ENCODE data around the gene ARSG.
A peak's percentile ranks its signal among the peaks of the same experiment; 100 is the strongest.
"Not testable (repeated sequence)": the region's sequence is repeated elsewhere in the genome, so short reads cannot be mapped to it uniquely, and the experiment has no call there.

Gene ARSG

DNA sequence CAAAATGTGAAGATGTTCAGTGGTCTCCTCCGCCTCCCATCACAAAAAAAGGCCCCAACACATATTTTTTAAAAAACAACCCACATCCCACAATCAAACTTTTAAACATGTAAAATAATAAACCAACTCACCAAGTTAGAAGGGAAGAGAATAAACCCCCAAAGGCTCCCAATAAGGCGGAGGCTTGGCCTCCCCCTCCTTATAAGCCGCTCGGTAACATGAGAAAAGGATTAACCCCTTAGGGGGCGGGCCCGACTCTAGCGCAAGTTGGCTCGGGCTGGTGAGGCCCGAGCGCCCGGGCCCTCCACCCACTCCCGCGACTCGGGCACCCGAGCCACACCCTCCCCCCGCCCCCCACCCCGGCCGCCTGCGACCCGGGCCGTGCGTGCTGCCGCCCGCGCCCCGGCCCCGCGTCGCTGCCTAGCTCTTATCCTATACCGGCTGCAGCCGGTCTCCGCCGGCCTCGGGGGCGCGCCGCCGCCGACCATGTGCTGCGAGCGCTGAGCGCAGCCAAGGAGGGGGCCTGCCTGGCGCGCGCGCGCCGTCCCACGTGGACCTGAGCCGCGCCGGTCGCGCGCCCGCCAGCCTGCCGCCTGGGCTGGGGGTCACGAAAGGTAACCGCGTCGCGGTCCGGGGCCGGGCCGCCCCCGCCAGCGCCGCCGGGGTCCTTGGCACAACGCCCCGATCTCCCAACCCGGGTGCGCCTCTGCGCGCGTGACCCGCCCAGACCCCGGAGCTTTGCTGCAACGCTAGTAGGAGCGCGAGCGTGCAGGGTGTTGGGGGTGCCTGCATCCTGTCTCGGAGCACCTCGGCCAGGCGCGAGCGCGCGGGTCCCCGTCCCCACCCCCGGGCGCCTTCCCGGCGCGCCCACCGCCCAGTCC is at the start of gene ARSG, which contains the start of gene SLC16A6:
TSS of gene ARSG (plus strand) at position 541 of the 881 bp plus-strand sequence. CDS start 15,999 bp downstream, outside the sequence.
TSS of gene SLC16A6 (minus strand) at position 173 of the 881 bp plus-strand sequence. CDS start 12,807 bp downstream, outside the sequence.
- DNase-seq: peak; percentile 12

DNA sequence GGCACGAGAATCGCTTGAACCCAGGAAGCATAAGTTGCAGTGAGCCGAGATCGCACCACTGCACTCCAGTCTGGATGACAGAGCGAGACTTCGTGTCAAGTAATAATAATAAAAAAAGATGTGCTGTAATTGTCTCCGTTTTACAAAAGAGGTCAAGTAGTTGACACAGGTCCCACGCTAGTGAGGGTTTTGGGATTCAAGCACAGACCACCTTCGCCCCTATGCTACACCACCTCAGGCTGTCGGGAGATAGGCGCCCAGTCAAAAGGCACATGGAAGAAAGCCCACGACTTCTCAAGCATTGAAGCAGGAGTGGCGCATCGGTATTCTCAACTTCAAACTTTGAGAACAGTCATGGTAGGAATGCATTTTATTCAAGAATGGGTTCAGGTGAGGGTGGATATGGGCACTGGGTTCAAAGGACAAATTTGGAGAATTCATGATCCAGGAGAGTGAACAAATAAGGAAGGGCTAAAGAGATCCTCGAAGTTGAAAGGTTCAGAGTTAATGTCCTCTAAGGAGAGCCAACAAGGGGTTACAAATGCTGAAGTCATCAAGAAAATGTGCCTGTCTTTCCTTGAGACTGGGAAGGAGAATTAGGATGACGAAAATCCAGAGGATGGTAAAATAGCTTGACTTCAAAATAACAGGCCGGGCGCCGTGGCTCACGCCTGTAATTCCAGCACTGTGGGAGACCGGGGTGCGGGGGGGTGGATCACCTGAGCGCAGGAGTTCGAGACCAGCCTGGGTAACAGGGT is 44.8 kb upstream of the ARSG start:
- DNase-seq: no peak

DNA sequence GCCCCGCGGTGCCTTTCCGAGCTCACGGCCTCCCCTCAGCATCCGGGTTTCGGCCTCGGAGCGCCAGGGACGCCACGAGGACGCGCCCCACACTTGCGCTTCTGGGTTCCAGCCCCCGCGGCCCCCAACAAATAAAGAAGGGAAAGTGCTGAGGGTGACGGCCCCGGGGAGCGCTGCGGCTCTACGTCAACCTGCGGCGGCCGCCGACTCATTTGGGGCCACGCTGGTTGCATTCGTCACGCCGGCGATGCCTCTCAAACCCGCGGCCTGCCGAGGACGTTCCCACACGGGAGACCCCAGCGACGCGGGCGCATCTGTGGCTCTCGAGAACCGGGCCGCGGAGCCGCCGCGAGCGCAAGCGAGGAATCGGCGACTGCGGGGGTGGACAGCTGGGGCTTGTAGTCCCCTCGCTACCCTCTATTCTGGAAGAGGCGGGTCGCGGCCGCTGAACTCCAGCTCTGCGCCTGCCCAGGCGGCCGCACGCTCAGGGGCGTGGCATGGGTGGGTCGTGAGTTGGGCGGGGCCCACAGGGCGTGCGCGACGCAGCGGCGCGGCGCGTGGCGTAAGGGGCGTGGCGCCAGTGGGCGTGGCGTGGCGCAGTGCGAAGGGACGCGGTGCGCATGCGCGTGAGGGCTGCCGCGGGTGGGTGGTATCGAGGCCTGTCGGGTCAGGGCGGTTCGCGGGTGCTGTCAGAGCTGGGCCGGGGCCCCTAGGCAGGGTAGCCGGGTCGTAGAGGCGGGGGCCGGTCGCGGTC is 43.7 kb upstream of the ARSG start, which contains the start of gene AMZ2:
TSS of gene AMZ2 (plus strand) at position 599 of the 754 bp plus-strand sequence. CDS start 2,145 bp downstream, outside the sequence.
- peak; percentile 95 for DNase-seq

DNA sequence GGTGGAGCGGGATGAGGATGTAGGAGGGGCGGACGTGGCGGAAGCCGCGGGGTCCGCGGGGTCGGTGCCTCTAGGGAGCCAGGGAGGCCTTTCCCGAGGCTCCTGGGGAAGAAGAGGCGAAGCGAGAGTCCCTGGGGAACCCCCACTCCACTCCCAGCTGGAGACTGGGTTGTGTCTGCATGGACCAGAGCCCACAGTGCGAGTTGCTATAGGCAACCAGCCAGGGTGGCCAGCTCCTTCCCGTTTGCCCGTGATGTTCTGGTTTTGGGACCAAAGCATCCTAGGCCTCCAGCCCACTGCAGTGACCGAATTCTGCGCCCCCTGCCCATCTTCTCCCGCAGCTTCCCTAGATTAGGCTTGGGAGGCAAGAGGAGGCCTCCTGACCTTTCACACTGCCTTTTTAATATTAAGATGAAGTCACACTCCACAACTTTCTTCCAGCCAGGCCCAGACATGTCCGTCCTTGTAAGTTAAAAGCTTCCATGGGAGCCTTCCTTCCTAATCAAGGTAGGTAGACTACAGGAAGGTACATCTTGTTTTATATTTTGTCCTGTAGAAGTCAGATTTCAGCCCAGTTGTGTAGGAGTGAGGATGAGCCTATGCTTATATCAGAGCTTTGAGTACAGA is 43.0 kb upstream of the ARSG start:
- no peak for DNase-seq

DNA sequence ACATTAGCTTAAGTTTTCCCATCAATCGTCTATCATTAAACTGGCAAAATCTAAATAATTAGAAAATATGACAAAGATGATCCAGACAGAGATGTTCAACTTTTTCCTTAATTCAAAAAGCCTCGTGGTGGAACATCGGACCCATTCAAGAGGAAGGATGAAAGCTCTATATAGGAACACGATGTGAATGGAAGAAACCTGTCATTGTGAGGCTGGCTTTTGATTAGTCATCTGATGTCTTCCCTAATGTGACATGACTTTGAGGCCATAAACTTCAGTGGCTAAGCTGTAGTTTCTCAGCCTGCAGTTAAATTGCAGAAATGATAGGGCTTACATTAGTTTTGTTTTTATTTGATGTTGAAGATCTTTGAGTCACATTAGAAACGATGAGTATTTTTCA is 42.4 kb upstream of the ARSG start:
- no peak for DNase-seq

DNA sequence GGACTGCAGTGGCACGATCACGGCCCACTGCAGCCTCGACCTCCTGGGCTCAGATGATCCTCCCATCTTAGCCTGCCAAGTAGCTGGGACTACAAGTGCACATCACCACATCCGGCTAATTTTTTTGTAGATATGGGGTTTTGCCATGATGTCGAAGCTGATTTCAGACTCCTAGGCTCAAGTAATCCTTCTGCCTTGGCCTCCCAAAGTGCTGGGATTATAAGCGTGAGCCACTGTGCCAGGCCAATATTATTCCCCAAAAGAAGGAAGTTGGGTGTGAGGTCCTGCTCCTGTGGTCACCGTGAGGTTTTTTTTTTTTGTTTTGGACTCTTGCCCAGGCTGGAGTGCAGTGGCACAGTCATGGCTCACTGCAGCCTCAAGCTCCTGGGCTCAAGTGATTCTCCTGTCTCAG is 41.9 kb upstream of the ARSG start:
- peak; percentile 14 for DNase-seq

DNA sequence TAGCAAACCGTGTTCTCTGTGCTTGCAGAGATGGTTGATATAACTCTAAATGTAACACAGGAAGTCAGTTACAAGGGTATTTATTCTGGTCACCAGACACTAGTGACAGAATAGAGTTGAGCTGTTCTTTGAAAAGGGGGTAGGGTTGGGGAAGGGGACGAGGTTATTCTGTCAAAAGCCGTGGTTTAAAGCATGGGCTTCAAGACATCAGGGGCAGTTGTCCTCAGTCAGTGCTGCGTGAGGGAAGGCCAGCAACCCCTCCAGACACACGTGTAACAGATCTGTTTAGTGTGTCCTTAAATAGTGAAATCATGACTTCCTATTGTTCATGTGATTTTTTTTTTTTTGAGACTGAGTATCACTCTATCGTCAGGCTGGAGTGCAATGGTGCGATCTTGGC is 37.9 kb upstream of the ARSG start:
- DNase-seq: not testable (repeated sequence)

DNA sequence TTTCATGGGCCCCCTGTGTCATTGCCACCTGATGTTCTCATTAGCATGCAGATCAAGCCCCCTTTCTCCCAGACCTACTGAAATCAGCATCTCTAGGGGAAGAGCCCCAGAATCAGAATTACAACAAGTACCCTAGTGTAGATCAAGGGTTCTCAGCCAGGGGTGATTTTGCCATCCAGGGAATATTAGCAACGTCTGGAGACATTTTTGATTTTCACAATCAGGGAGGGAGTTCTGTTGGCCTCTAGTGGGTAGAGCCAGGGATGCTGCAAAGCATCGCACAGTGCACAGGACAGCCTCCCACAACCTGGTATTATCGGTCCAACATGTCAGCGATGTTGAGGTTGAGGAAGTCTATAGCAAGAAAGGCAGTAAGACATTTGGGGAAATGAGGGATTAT is 36.1 kb upstream of the ARSG start:
- no peak for DNase-seq

DNA sequence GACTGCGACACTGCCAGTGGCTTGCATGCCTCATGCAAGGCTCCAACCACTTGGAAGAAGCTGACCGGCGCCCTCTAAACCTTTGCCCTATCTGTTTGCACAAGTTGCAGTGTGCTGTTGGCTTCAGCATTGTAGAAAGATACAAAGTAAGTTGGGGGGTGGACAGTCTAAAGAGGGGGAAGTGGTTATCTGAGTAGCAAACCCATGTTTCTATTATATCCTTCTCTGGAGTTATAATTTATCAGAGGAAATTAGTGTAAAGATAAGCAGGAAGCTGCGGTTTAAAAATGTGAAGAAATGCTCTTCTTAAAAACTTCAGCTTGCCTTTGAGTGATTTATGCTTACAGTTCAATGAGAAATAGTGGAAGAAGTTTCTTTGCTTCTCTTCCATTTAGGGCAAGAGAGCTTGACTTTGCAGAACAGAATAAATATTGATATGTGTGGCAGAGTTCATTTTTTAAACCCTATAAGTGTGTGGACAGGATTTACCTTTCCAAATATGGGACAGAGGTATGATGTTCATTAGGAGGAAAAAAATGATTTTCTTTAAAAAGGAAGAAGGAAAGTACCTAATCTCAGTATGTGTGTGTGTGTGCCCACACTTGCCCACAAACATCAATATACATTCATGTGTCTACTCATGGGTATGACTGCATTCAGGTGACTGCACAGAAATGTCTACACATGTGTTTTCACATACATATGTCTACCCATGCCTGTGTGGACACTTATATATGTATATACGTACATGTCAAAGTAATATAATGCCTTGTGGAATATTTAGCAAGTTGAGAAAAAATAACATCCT is 35.4 kb upstream of the ARSG start:
- no peak for DNase-seq

DNA sequence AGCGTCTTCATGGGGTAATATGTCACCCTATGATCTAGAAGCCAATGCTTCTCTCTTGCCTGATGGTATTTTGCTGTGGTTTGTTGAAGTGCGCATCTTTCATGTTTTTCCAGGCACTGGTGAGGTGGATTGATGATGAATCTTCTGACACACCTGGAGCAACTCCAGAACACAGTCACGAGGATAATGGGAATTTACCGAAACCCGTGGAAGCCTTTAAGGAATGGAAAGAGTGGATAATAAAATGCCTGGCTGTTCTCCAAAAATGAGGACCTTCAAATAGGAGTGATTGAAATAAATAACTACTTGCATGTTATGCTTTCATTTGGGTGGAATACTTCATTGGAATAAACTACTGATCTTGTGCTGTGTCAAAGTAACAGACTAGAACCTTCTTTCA is 34.6 kb upstream of the ARSG start:
- not testable (repeated sequence) for DNase-seq

DNA sequence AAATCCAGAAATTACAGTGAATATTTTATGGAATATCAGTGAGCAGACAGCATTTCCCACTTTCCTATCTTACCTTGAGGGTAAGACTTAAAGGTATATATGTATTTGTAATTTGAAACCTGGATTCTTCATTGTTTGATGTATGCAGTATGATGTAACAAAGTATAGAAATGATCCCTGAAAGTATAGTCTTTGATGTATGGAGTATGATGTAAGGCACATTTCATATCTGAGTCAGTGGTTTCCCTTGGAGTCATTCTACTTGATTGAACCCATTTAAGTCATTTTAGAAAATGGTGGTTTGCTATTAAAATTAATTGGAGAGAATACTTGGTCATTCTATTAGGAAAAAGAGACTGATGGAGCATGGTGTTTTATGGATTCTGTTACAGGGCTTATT is 33.4 kb upstream of the ARSG start:
- DNase-seq: no peak

DNA sequence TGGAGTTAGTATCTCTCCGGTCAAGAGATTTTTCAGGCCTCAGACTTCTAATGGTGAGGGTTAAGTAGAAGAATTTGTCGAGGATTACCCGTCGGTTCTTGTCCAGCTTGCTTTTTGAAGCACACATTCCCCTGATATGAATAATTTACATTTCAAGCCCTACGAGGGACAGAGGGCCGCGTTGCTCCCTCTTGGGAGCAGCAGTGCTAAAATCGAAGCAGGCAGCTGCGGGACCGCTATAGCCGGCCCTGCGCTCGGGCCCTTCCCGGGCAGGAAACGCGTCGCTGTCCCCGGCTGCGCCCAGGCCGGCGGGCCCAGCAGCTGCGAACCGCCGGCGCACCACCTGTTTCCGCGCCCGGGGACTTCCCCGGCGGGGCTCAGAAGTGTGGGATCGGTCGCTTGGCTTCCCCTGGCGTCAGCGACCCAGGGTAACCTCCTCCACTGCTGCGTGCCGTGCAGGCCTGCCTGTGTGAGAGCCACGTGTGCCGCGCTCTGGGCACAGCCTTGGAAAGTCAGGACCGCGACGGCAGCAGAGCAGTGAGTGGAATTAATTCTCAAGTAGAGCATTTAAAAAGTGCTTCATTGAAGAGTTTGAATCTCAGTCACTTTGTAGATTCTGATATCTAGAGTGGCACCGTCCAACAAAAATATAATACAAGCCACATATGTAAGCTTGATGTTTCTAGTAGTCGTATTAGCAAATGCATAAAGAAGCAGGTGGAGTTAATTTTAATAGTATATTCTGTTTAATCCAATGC is 32.2 kb upstream of the ARSG start:
- DNase-seq: peak; percentile 71

DNA sequence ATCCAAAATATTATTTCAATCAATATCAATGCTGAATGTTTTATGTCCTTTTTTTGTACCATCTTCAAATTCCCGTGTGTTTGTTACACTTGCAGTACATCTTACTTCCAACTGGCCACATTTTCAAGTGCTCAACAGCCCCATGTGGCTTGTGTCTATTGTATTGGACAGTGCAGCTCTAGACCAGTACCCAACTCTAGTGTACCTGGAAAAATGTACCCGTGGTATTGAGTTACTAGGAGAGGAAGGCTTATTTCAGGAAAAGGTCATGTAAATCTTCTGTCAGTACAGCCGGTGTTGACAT is 31.7 kb upstream of the ARSG start:
- DNase-seq: not testable (repeated sequence)

DNA sequence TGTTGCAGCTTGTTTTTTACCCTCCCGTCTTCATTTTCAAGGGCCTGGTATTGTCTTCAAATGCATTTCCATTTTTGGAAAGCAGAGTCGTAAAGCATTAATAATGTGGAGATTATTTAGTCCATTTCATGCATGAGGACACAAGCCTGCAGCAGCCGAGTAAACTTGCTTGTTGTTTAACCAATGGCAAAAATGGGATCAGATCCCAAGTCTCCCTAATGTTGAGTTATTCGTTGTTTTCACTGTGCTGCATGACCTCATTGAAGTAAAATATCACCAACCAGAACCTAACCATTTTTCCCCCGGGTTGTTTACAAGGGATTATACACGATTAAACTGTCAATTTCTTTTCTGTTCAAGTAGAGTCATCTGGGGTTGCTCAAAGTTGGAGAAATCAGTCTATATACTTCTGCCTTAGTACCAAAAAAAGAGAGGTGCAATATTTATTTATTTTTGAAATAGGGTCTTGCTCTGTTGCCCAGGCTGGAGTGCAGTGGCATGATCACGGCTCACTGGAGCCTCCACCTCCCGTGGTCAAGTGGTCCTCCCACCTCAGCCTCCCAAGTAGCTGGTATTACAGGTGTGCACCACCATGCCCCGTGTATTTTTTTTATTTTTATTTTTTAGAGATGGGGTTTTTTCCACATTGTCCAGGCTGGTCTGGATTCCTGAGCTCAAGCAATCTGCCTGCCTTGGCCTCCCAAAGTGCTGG is 31.1 kb upstream of the ARSG start:
- no peak for DNase-seq

DNA sequence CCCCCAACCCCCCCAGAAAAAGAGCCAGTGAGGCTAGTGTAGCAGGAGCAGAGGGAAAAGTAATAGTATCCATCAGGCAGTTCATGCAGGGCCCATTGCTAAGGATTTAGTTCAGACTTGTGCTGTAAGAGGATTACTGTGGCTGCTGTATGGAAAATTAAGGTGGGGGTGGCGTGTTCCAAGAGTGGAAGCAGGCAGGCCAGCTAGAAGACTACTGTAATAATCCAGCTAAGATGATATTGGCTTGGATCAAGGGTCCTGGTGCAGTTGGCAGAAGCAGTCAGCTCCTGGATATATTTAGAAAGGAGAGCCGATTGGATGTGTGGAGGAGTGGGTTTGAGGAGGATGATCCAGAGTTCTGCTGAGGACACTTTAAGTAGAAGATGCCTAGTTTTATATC is 28.8 kb upstream of the ARSG start:
- not testable (repeated sequence) for DNase-seq

DNA sequence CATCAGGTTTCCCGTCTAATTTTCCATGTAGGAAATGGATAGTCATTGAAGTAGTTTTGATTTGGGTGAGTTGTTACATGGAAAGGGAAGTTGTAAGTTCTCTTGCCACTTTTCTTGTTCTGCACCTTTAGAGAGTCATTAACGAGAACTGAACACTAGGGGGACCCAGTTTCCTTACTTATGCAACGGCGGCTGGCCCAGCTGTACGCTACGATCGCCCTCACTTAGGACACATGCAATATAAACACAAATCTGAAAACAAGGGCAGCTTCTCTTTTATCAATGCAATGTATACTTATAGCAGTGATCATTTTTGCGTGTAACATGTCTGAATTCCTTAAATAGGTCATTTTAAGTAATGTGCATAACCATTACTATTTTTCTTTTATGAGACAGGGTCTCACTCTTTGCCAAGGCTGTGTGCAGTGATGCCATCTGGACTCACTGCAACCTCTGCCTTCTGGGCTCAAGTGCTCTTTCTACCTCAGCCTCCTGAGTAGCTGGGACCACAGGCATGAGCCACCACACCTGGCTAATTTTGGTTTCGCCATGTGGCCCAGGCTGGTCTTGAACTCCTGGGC is 28.1 kb upstream of the ARSG start:
- DNase-seq: peak; percentile 46

DNA sequence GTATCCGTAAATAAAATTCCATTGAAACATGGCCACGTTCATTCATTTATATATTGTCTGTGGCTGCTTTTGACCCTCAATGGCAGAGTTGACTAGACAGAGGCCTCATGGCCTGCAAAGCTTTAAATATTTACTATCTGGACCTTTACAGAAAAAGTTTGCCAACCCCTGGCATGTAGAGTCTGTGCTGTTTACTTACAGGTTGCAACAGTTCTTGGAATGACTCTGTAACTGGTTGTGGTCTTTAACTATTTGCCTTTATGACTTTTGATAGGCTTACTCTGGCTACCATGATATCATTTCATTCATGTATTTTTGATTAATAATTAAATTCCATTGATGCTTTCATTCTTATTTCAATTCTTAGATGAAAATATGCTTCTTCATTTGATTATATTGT is 25.5 kb upstream of the ARSG start:
- DNase-seq: not testable (repeated sequence)

DNA sequence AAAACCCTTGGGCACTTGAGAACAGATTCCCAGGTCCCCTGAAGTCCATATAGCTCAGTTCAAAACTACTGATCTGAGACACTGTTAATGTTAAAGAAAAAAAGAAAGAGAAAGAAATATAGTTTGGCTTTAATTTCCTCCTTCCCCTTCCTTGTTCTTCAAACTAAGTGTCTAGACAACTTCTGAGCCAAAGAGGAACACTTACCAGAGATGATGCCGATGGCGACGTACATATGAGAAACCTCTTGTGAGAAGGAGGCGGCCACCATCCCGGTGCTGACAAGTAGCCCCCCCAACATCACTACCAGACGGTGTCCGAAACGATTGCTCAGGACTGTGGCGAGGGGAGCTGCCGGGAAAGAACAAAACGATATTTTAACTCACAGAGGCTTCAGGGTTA is 17.6 kb upstream of the ARSG start:
- no peak for DNase-seq

DNA sequence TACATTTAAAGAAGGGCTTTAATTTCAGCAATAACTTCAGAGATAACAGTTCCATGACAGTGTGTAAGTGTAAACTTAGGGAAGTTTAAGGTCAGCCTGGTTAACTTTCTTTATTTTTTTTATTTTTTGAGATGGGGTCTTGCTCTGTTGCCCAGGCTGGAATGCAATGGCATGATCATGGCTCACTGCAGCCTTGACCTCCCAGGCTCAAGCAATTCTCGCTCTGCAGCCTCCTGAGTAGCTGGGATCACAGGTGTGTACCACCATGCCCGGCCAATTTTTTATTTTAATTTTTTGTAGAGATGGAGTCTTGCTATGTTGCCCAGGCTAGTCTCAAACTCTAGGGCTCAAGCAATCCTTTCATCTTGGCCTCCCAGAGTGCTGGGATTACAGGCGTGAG is 15.0 kb upstream of the ARSG start:
- DNase-seq: not testable (repeated sequence)

DNA sequence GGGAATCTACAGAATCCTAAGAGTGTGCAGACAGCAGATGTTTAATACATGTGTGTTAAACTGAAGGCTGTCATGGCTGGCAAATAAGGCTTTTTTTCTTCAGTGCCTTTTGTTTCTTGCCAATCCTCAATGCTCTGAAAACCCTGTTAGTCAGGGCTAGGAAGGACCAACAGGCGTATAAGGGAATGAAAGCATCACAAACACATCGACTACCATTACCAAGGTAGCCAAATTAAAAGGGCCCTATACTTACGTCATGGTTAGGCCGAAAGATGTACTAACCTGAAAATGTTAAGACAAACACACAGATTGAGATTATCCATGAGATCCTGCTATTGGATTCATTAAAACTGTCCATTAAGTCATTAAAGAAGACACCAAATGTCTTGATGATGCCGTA is 13.5 kb upstream of the ARSG start:
- no peak for DNase-seq
